Measurements from ENCODE around the gene ARHGEF4.

Gene ARHGEF4

GRCh38 chr2:131039535-131039907 is 202.8 kb downstream of the ARHGEF4 start:
- no peak for DNase-seq (ENCODE audit: low spot score)

GRCh38 chr2:131039908-131040660 is 203.4 kb downstream of the ARHGEF4 start:
- DNase-seq (ENCODE audit: low spot score), result no peak

- no peak for DNase-seq (ENCODE audit: low spot score)
Measured at GRCh38 chr2:131040661-131041401, 204.1 kb downstream of the ARHGEF4 start.

GRCh38 chr2:131041402-131042147 is 204.9 kb downstream of the ARHGEF4 start:
- DNase-seq (ENCODE audit: low spot score), result no peak

- no peak for DNase-seq (ENCODE audit: low spot score)
Measured at GRCh38 chr2:131042148-131042775, 205.5 kb downstream of the ARHGEF4 start.

- DNase-seq (ENCODE audit: low spot score), result no peak
Measured at GRCh38 chr2:131043199-131044074, 206.7 kb downstream of the ARHGEF4 start.

- no peak for DNase-seq (ENCODE audit: low spot score)
Measured at GRCh38 chr2:131044075-131044756, 207.5 kb downstream of the ARHGEF4 start.

- no peak for DNase-seq (ENCODE audit: low spot score)
Measured at GRCh38 chr2:131044757-131045150, 208.0 kb downstream of the ARHGEF4 start.

- DNase-seq (ENCODE audit: low spot score), result no peak
Measured at GRCh38 chr2:131045286-131046027, 208.7 kb downstream of the ARHGEF4 start.

- no peak for DNase-seq (ENCODE audit: low spot score)
Measured at GRCh38 chr2:131046028-131046917, 209.6 kb downstream of the ARHGEF4 start.

- no peak for DNase-seq (ENCODE audit: low spot score)
Measured at GRCh38 chr2:131046918-131047652, 210.4 kb downstream of the ARHGEF4 start.

GRCh38 chr2:131047920-131048560 is 211.3 kb downstream of the ARHGEF4 start:
- no peak for DNase-seq (ENCODE audit: low spot score)

- no peak for DNase-seq (ENCODE audit: low spot score)
Measured at GRCh38 chr2:131048641-131049040, 211.9 kb downstream of the ARHGEF4 start.

- no peak for DNase-seq (ENCODE audit: low spot score)
Measured at GRCh38 chr2:131049150-131049718, 212.5 kb downstream of the ARHGEF4 start.

GRCh38 chr2:131050896-131051295 is 214.2 kb downstream of the ARHGEF4 start:
- DNase-seq (ENCODE audit: low spot score), result no peak

GRCh38 chr2:131052741-131053263 is 216.1 kb downstream of the ARHGEF4 start:
- no peak for DNase-seq (ENCODE audit: low spot score)

- DNase-seq (ENCODE audit: low spot score), result no peak
Measured at GRCh38 chr2:131054488-131054887, 217.8 kb downstream of the ARHGEF4 start.
